ENCODE measurements around the gene TMSB15B. TPM values are rescaled to one million over a fixed set of nuclear protein-coding genes. Genes with fewer than 3 reads are reported as not detected.
"Not testable (repeated sequence)": the region's sequence is repeated elsewhere in the genome, so short reads cannot be mapped to it uniquely, and the experiment has no call there.

Gene TMSB15B
- total RNA-seq, 2 donors from 2014 or later: 6.6 to 9.9 TPM

- DNase-seq (ENCODE audit: low spot score) (no peak), ATAC-seq (ENCODE audit: insufficient number of reproducible peaks, low FRiP score, low read depth) (no peak)
- Histone ChIP-seq H3K36me3 (no peaks in the 10 kb centered on the region), H3K27ac (no peak overlapping the region), H3K4me1 (ENCODE audit: control insufficient read depth in 1 of 2, low read depth in 2 of 2) (no peaks in the 10 kb centered on the region), H3K4me3 (no peak overlapping the region), H3K27me3 (replicated peaks; ENCODE audit: insufficient read depth) (no peaks in the 10 kb centered on the region), H3K9me3 (no peaks in the 10 kb centered on the region)
- no peak for TF ChIP-seq CTCF (IDR thresholded peaks at IDR 0.05)
These were observed 9.1 kb upstream of the TMSB15B start for GRCh38 chrX:103953353-103953752.

GRCh38 chrX:103954259-103954658, 8.2 kb upstream of the TMSB15B start:
- no peak for DNase-seq (ENCODE audit: low spot score)
- Histone ChIP-seq H3K4me3 (no peak overlapping the region), H3K27ac (no peak overlapping the region), H3K9me3 (no peaks in the 10 kb centered on the region), H3K36me3 (no peaks in the 10 kb centered on the region), H3K4me1 (ENCODE audit: control insufficient read depth in 1 of 2, low read depth in 2 of 2) (no peaks in the 10 kb centered on the region), H3K27me3 (replicated peaks; ENCODE audit: insufficient read depth) (no peaks in the 10 kb centered on the region)
- TF ChIP-seq CTCF (IDR thresholded peaks at IDR 0.05): no peak
- no peak for ATAC-seq (ENCODE audit: insufficient number of reproducible peaks, low FRiP score, low read depth)

- DNase-seq (ENCODE audit: low spot score); ATAC-seq (ENCODE audit: insufficient number of reproducible peaks, low FRiP score, low read depth); H3K4me1 ChIP-seq (ENCODE audit: control insufficient read depth in 1 of 2, low read depth in 2 of 2); H3K27me3 ChIP-seq (replicated peaks; ENCODE audit: insufficient read depth); H3K36me3 ChIP-seq; H3K27ac ChIP-seq; H3K9me3 ChIP-seq; H3K4me3 ChIP-seq: not testable (repeated sequence)
These were observed 1.8 kb upstream of the TMSB15B start for GRCh38 chrX:103960599-103960998.

- DNase-seq (ENCODE audit: low spot score); H3K36me3 ChIP-seq; H3K27me3 ChIP-seq (replicated peaks; ENCODE audit: insufficient read depth); H3K9me3 ChIP-seq; H3K4me3 ChIP-seq; H3K4me1 ChIP-seq (ENCODE audit: control insufficient read depth in 1 of 2, low read depth in 2 of 2); ATAC-seq (ENCODE audit: insufficient number of reproducible peaks, low FRiP score, low read depth); H3K27ac ChIP-seq: not testable (repeated sequence)
These were observed 21.1 kb downstream of the TMSB15B start for GRCh38 chrX:103983508-103983907.

GRCh38 chrX:103999234-103999633, 36.8 kb downstream of the TMSB15B start:
- Histone ChIP-seq H3K9me3 (no peaks in the 10 kb centered on the region), H3K27ac (no peak overlapping the region), H3K36me3 (no peaks in the 10 kb centered on the region), H3K4me3 (no peak overlapping the region), H3K4me1 (ENCODE audit: control insufficient read depth in 1 of 2, low read depth in 2 of 2) (peaks cover 0 to 10% of the 10 kb centered on the region in 2 donors), H3K27me3 (replicated peaks; ENCODE audit: insufficient read depth) (no peaks in the 10 kb centered on the region)
- DNase-seq (ENCODE audit: low spot score) (no peak), ATAC-seq (ENCODE audit: insufficient number of reproducible peaks, low FRiP score, low read depth) (no peak)
- no peak for TF ChIP-seq CTCF (IDR thresholded peaks at IDR 0.05)

- Histone ChIP-seq H3K4me1 (ENCODE audit: control insufficient read depth in 1 of 2, low read depth in 2 of 2) (no peaks in the 10 kb centered on the region), H3K4me3 (no peak overlapping the region), H3K36me3 (no peaks in the 10 kb centered on the region), H3K27ac (no peak overlapping the region), H3K27me3 (replicated peaks; ENCODE audit: insufficient read depth) (no peaks in the 10 kb centered on the region), H3K9me3 (no peaks in the 10 kb centered on the region)
- no peak for ATAC-seq (ENCODE audit: insufficient number of reproducible peaks, low FRiP score, low read depth)
- DNase-seq (ENCODE audit: low spot score): no peak
- no peak for TF ChIP-seq CTCF (IDR thresholded peaks at IDR 0.05)
These were observed 46.4 kb downstream of the TMSB15B start for GRCh38 chrX:104008831-104009230.

All from thoracic aorta (tissue), 2 donors.